CD4-positive, alpha-beta T cell treated with Interleukin-15 for 1 hour (primary cell): Measurements from ENCODE around the gene SUFU.

Experiments used
- DNase-seq: peaks from one replicate; pipeline ENCODE4 v3.0.0-alpha.2; 2020

SUFU gene

GRCh38 chr10:102675011-102675665 is 171.4 kb downstream of the SUFU start:
- DNase-seq = no peak

GRCh38 chr10:102675666-102676533 is 172.1 kb downstream of the SUFU start:
- peak; percentile 64 for DNase-seq

GRCh38 chr10:102676534-102677315 is 173.0 kb downstream of the SUFU start:
- no peak for DNase-seq

- no peak for DNase-seq
These were observed 173.7 kb downstream of the SUFU start for GRCh38 chr10:102677331-102678067.

GRCh38 chr10:102678068-102678400 is 174.3 kb downstream of the SUFU start:
- DNase-seq = no peak

- no peak for DNase-seq
These were observed 175.1 kb downstream of the SUFU start for GRCh38 chr10:102678842-102679289.

- no peak for DNase-seq
These were observed 175.8 kb downstream of the SUFU start for GRCh38 chr10:102679596-102679995.

- no peak for DNase-seq
These were observed 177.9 kb downstream of the SUFU start for GRCh38 chr10:102681696-102682095.

GRCh38 chr10:102682416-102682815 is 178.6 kb downstream of the SUFU start:
- DNase-seq = no peak

GRCh38 chr10:102682981-102683380 is 179.2 kb downstream of the SUFU start:
- DNase-seq = no peak
